H1 (cell line): Measurements from ENCODE around the gene NOLC1. TPM values are rescaled to one million over a fixed set of nuclear protein-coding genes. Genes with fewer than 3 reads are reported as not detected.
A peak's percentile ranks its signal among the peaks of the same experiment; 100 is the strongest.

Experiments used
- CTCF ChIA-PET: fragments of 300-600 bp; sonication (Branson Sonifier 250); formaldehyde crosslinking; loops from one replicate; lab custom pipeline; 2021; ENCODE audit not compliant: partially characterized antibody; lab: Charles Lee
- POLR2A ChIA-PET: fragments of 300-600 bp; sonication (Branson Sonifier 250); formaldehyde crosslinking; loops from one replicate; lab custom pipeline; 2021; ENCODE audit warnings: inconsistent platforms; ENCODE audit not compliant: partially characterized antibody; lab: Charles Lee
- DNase-seq, 2 experiments: peaks; one replicate each; pipeline versions ENCODE4 v3.0.0 to v3.0.0-alpha.2; 2010 to 2022; ENCODE audit warnings: low spot score in 2 of 2, low read depth in 1 of 2, mixed read lengths in 1 of 2
- FAIRE-seq: peaks from 2 replicates; lab custom pipeline; 2011; peaks lifted over from hg19 to GRCh38; lab: Jason Lieb, UNC
- H2AFZ ChIP-seq: 2 replicates; pipeline ENCODE4 v1.8.1; 2012; ENCODE audit warnings: low read length, inconsistent platforms
- H2AK5ac ChIP-seq: 2 replicates; pipeline ENCODE4 v1.6.1; 2013; ENCODE audit warnings: low read depth, low read length
- H2BK120ac ChIP-seq: replicated peaks from 2 replicates; pipeline ENCODE3; 2013; ENCODE audit warnings: low read depth, low read length, inconsistent platforms
- H2BK12ac ChIP-seq: 2 replicates; pipeline ENCODE4 v1.6.1; 2013; ENCODE audit warnings: low read depth, low read length
- H2BK15ac ChIP-seq: 2 replicates; pipeline ENCODE4 v1.6.1; 2013; ENCODE audit warnings: low read length
- H2BK20ac ChIP-seq: 2 replicates; pipeline ENCODE4 v1.6.1; 2013; ENCODE audit warnings: low read length
- H2BK5ac ChIP-seq: 2 replicates; pipeline ENCODE4 v1.6.1; 2013; ENCODE audit warnings: low read depth, low read length
- H3K14ac ChIP-seq: 2 replicates; pipeline ENCODE4 v1.6.1; 2013; ENCODE audit warnings: inconsistent platforms; ENCODE audit not compliant: insufficient read length
- H3K18ac ChIP-seq: 2 replicates; pipeline ENCODE4 v1.6.1; 2013; ENCODE audit warnings: low read length; ENCODE audit errors: extremely low read depth
- H3K23ac ChIP-seq: 2 replicates; pipeline ENCODE4 v1.6.1; 2013; ENCODE audit warnings: inconsistent platforms; ENCODE audit not compliant: insufficient read length
- H3K23me2 ChIP-seq: 2 replicates; pipeline ENCODE4 v1.6.1; 2013; ENCODE audit warnings: low read depth, low read length
- H3K27ac ChIP-seq: 2 replicates; pipeline ENCODE4 v1.6.1; 2011; ENCODE audit warnings: low read depth, low read length, inconsistent platforms
- H3K27me3 ChIP-seq, 4 experiments: replicated peaks in 1 of 4; 1 replicate in 1 of 4; 2 replicates in 3 of 4; pipeline versions ENCODE4 v1.6.1 to v1.8.1; 2011 to 2013; ENCODE audit warnings: low read length in 3 of 4, mild to moderate bottlenecking in 3 of 4, inconsistent platforms in 2 of 4, mixed read lengths in 2 of 4, moderate library complexity in 1 of 4; ENCODE audit not compliant: control insufficient read depth in 3 of 4, insufficient read depth in 3 of 4; ENCODE audit errors: extremely low read depth in 1 of 4
- H3K36me3 ChIP-seq, 4 experiments: 2 replicates each; pipeline versions ENCODE4 v1.6.1 to v1.8.1; 2011 to 2013; ENCODE audit warnings: mild to moderate bottlenecking in 4 of 4, low read length in 3 of 4, moderate library complexity in 2 of 4, control low read depth in 1 of 4, inconsistent platforms in 1 of 4; ENCODE audit not compliant: insufficient read depth in 4 of 4, control insufficient read depth in 2 of 4
- H3K4ac ChIP-seq: replicated peaks from 2 replicates; pipeline ENCODE3; 2013; ENCODE audit warnings: low read length, low read depth, mixed read lengths, inconsistent platforms; ENCODE audit not compliant: insufficient read length
- H3K4me1 ChIP-seq, 4 experiments: replicated peaks in 1 of 4; 1 replicate in 1 of 4; 2 replicates in 3 of 4; pipeline versions ENCODE4 v1.6.1 to v1.8.1; 2011 to 2013; ENCODE audit warnings: low read length in 3 of 4, inconsistent platforms in 2 of 4, mixed read lengths in 1 of 4; ENCODE audit not compliant: insufficient read depth in 4 of 4, control insufficient read depth in 3 of 4
- H3K4me2 ChIP-seq, 2 experiments: 2 replicates each; pipeline versions ENCODE4 v1.6.1 to v1.8.1; 2011 to 2013; ENCODE audit warnings: low read depth in 2 of 2, low read length in 2 of 2, control low read depth in 1 of 2, inconsistent platforms in 1 of 2, mild to moderate bottlenecking in 1 of 2; ENCODE audit not compliant: insufficient read depth in 1 of 2
- H3K4me3 ChIP-seq, 4 experiments: fragments of 200-600, 300-600 bp in 1 of 4; sonication (generic), shearing (Covaris generic), sonication (Bioruptor Twin) in 1 of 4; 2 replicates each; pipeline versions ENCODE4 v1.5.1 to v1.8.1; 2011 to 2016; ENCODE audit warnings: low read length in 4 of 4, low read depth in 3 of 4, control low read depth in 2 of 4, inconsistent platforms in 2 of 4, mild to moderate bottlenecking in 2 of 4, mixed read lengths in 1 of 4, moderate library complexity in 1 of 4; ENCODE audit not compliant: insufficient read depth in 2 of 4; ENCODE audit errors: extremely low read depth in 1 of 4
- H3K56ac ChIP-seq: replicated peaks from 2 replicates; pipeline ENCODE3; 2013; ENCODE audit warnings: low read depth, mild to moderate bottlenecking, mixed read lengths, low read length, inconsistent platforms; ENCODE audit not compliant: insufficient read length
- H3K79me1 ChIP-seq: 2 replicates; pipeline ENCODE4 v1.6.1; 2013; ENCODE audit warnings: low read depth, low read length, control low read depth
- H3K79me2 ChIP-seq, 2 experiments: 2 replicates each; pipeline versions ENCODE4 v1.6.1 to v1.8.1; 2012 to 2013; ENCODE audit warnings: low read length in 2 of 2, mild to moderate bottlenecking in 2 of 2, inconsistent platforms in 1 of 2; ENCODE audit not compliant: insufficient read depth in 2 of 2, control insufficient read depth in 1 of 2
- H3K9ac ChIP-seq, 4 experiments: replicated peaks in 1 of 4; 1 replicate in 1 of 4; 2 replicates in 3 of 4; pipeline versions ENCODE4 v1.6.1 to v1.8.1; 2011 to 2013; ENCODE audit warnings: low read depth in 3 of 4, low read length in 3 of 4, control low read depth in 2 of 4, mild to moderate bottlenecking in 2 of 4, moderate library complexity in 2 of 4, inconsistent platforms in 1 of 4; ENCODE audit errors: extremely low read depth in 1 of 4
- H3K9me3 ChIP-seq, 2 experiments: 2 replicates each; pipeline versions ENCODE4 v1.6.1 to v1.8.1; 2012 to 2013; ENCODE audit warnings: mild to moderate bottlenecking in 2 of 2, moderate library complexity in 2 of 2, control low read depth in 1 of 2, inconsistent platforms in 1 of 2, low read depth in 1 of 2, low read length in 1 of 2, mixed read lengths in 1 of 2; ENCODE audit not compliant: insufficient read depth in 2 of 2
- H4K20me1 ChIP-seq, 2 experiments: replicated peaks in 1 of 2; 2 replicates each; pipeline versions ENCODE3 to v1.8.1; 2011 to 2013; ENCODE audit warnings: inconsistent platforms in 2 of 2, low read length in 2 of 2, mild to moderate bottlenecking in 1 of 2; ENCODE audit not compliant: insufficient read depth in 2 of 2, control insufficient read depth in 1 of 2
- H4K5ac ChIP-seq: 2 replicates; pipeline ENCODE4 v1.6.1; 2013; ENCODE audit warnings: low read length, low read depth, mixed read lengths, inconsistent platforms; ENCODE audit not compliant: insufficient read length
- H4K8ac ChIP-seq: 2 replicates; pipeline ENCODE4 v1.8.0; 2013; ENCODE audit warnings: mild to moderate bottlenecking, moderate library complexity, low read length, inconsistent platforms; ENCODE audit not compliant: insufficient read depth; ENCODE audit errors: extremely low read depth
- H4K91ac ChIP-seq: replicated peaks from 2 replicates; pipeline ENCODE3; 2013; ENCODE audit warnings: low read length, mixed read lengths, inconsistent platforms; ENCODE audit not compliant: insufficient read length
- HDAC6 ChIP-seq: IDR thresholded peaks from one replicate; pipeline ENCODE4 v1.7.1; 2012; ENCODE audit warnings: low read depth, mild to moderate bottlenecking, inconsistent platforms, low read length, moderate library complexity
- JUN ChIP-seq: IDR thresholded peaks from 2 replicates; pipeline ENCODE4 v1.6.1; 2011; ENCODE audit warnings: low read depth, mild to moderate bottlenecking, improper control_type of control experiment, low read length
- SIRT6 ChIP-seq: IDR thresholded peaks from one replicate; pipeline ENCODE4 v1.7.1; 2012; ENCODE audit warnings: low read length, inconsistent platforms
- WGBS, 2 experiments: shearing (Covaris generic) in 1 of 2; methylation state at CpG; one replicate each; pipeline versions ENCODE4 v1.1.6 to v1.1.7; 2013 to 2015; ENCODE audit warnings: low lambda C conversion rate in 2 of 2, mixed read lengths in 2 of 2, inconsistent platforms in 1 of 2, low coverage in 1 of 2, missing lambda C conversion rate in 1 of 2; ENCODE audit not compliant: insufficient replicate concordance in 2 of 2, insufficient coverage in 1 of 2, insufficient read length in 1 of 2; ENCODE audit errors: extremely low coverage in 1 of 2, missing lambda C conversion rate in 1 of 2; 5-methylcytosine and 5-hydroxymethylcytosine counted together
- long read RNA-seq, 2 experiments: library from RNA in 1 of 2; library from capped mRNA in 1 of 2; stranded (forward); transcript quantifications; one replicate each; pipeline ENCODE4 v2.0.0, GENCODE V29; 2021; ENCODE audit warnings: inconsistent platforms in 1 of 2
- polyA minus RNA-seq, 3 experiments: library from RNA; depleted of rRNA, polyadenylated mRNA; stranded (reverse); fragments of >200 nt; gene quantifications; 1 replicate in 2 of 3; 2 replicates in 1 of 3; pipeline ENCODE4 v1.2.3, GENCODE V29; 2011
- polyA plus RNA-seq, 7 experiments: library from polyadenylated mRNA; depleted of rRNA in 3 of 7; stranded (reverse) in 5 of 7; unstranded in 2 of 7; fragments of >200 nt in 5 of 7; fragments of 200-250 nt in 2 of 7; gene quantifications; 1 replicate in 5 of 7; 2 replicates in 1 of 7; 4 replicates in 1 of 7; pipeline versions ENCODE4 v1.2.1 to v1.2.3, GENCODE V29; 2011 to 2013; ENCODE audit warnings: missing spikeins in 2 of 7, mixed read lengths in 2 of 7
- total RNA-seq: library from RNA; stranded (reverse); fragmentation: NEBNext Ultra II Directional; extraction: Animal tissue kit (Norgen Biotek cat#: 25700); gene quantifications from 2 replicates; pipeline ENCODE4 v1.2.1, GENCODE V29; 2021

Gene NOLC1
- total RNA-seq: 191 and 194 TPM in 2 replicates
- polyA plus RNA-seq (2011; rRNA removed): 63.5 and 86.3 TPM in 2 replicates
- polyA plus RNA-seq (2011; cell fraction: cytosol; rRNA removed): 167 TPM
- polyA plus RNA-seq (2011; cell fraction: nucleus; rRNA removed): 72.4 TPM
- 146 to 155 TPM (median 150 TPM) in 4 replicates for polyA plus RNA-seq (2012, experiment 1 of 2)
- 11.2 TPM for polyA plus RNA-seq (2012, experiment 2 of 2)
- polyA plus RNA-seq (2013, experiment 1 of 2): 180 TPM
- 184 TPM for polyA plus RNA-seq (2013, experiment 2 of 2)
- polyA minus RNA-seq (2011; rRNA and poly(A)+ RNA removed): 81.9 and 106 TPM in 2 replicates
- polyA minus RNA-seq (2011; cell fraction: cytosol; rRNA and poly(A)+ RNA removed): 71.8 TPM
- 41.1 TPM for polyA minus RNA-seq (2011; cell fraction: nucleus; rRNA and poly(A)+ RNA removed)
- long read RNA-seq, experiment 1, partial matches to known transcripts: 68 of 173 reads
- long read RNA-seq, experiment 1, other reads (novel, unspliced or antisense): 98 of 173 reads
- long read RNA-seq, experiment 2, transcript NOLC1-202 (13 exons, 3,967 nt): minor isoform, 6 of 173 reads
- long read RNA-seq, experiment 2, transcript NOLC1-207 (13 exons, 2,441 nt): minor isoform, 29 of 173 reads
- long read RNA-seq, experiment 2, transcript NOLC1-209 (13 exons, 3,932 nt): major isoform, 36 of 173 reads
- long read RNA-seq, experiment 2, partial matches to known transcripts: 88 of 173 reads
- long read RNA-seq, experiment 2, other reads (novel, unspliced or antisense): 14 of 173 reads

DNA sequence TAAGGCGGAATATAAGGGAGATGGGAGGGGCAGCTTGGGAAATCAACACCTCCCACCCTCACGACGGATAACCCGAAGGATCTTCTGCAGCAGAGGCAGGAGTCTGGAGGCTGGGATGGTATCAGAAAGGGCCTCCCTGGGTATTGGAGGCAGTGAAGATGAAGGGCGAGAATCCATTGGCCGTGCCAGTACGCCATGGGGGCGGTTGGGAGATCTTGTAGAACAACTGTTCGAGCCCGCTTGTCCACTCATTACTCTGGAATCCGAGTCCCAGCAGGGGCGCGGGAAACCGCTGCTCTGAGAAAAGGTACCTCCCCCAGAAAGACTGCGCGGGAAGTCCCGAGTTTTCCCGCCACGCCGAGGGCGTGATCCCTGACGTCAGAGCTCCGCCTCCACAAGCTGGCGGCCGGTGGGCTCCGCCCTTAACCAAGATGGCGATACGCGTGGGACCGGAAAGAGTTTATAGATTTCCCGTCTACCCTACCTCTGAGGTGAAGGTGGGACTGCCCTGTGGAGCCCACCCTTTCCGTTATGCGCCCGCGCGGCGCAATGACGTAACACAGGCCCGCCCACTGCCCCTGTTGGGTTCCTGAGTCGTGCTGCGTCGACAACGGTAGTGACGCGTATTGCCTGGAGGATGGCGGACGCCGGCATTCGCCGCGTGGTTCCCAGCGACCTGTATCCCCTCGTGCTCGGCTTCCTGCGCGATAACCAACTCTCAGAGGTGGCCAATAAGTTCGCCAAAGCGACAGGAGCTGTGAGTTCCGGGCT lies at the start of gene NOLC1:
TSS of gene NOLC1 (plus strand) at position 616 of the 771 bp plus-strand sequence. CDS start at position 638, 22 bp downstream.
- Histone ChIP-seq H2AK5ac (peak within 1 kb of the TSS; percentile 72), H2BK120ac (peak within 1 kb of the TSS; percentile 26), H3K14ac (peak within 1 kb of the TSS; percentile 20), H3K79me1 (peaks cover 10% of the 10 kb centered on the region), H3K27me3 (no peaks in the 10 kb centered on the region), H4K91ac (peak within 1 kb of the TSS; percentile 90), H4K8ac (peak within 1 kb of the TSS; percentile 99; the same call in 1 of the 2 replicates), H3K9me3 (no peaks in the 10 kb centered on the region), H4K20me1 (peaks cover 6 to 13% of the 10 kb centered on the region in 2 experiments), H3K23me2 (peaks cover 8% of the 10 kb centered on the region), H4K5ac (peak within 1 kb of the TSS; percentile 94), H3K4me3 (peak within 1 kb of the TSS; percentile 70 to 100 (median 94)), H3K79me2 (peaks cover 27 to 47% of the 10 kb centered on the region in 2 experiments), H3K18ac (peak within 1 kb of the TSS; percentile 68), H3K4me1 (peaks cover 0 to 8% (median 4%) of the 10 kb centered on the region in 4 experiments; a peak in 5 of 7 replicates), H2BK12ac (peak within 1 kb of the TSS; percentile 99), H3K36me3 (peaks cover 30 to 50% (median 39%) of the 10 kb centered on the region in 4 experiments), H3K9ac (peak within 1 kb of the TSS; percentile 91 to 100 (median 96)), H2BK15ac (peak within 1 kb of the TSS; percentile 75), H2AFZ (no peak within 1 kb of the TSS; the same call in 1 of the 2 replicates), H3K4me2 (peak within 1 kb of the TSS; percentile 80 to 84), H3K23ac (no peak within 1 kb of the TSS), H3K4ac (peak within 1 kb of the TSS; percentile 87), H3K27ac (peak within 1 kb of the TSS; percentile 97), H3K56ac (peak within 1 kb of the TSS; percentile 85), H2BK5ac (peak within 1 kb of the TSS; percentile 99), H2BK20ac (0 out of 2 replicates have a peak within 1 kb of the TSS, but pooled peaks have one; percentile 86)
- ChIA-PET CTCF (interaction anchor here (1.0 to 1.7 kb wide), 6 partner anchors 11 to 38 kb away, joined by 3 to 7 read pairs (median 4); partner anchors contain the start of gene PPRC1), POLR2A (interaction anchor here (0.6 to 20.0 kb wide), 23 partner anchors 2 to 506 kb away, joined by 3 to 408 read pairs (median 4); partner anchors contain the start of genes FBXL15, GBF1, LDB1 and NFKB2)
- peak; percentile 94 for FAIRE-seq
- WGBS, 2 experiments: 4% methylated on average over 50 of the region's 59 CpGs; no CpG with 5 or more reads in 1 of the 2 experiments
- peak; percentile 99 to 100 for DNase-seq
- TF ChIP-seq HDAC6: no peak
- TF ChIP-seq SIRT6: peak; percentile 63
- TF ChIP-seq JUN: peak; percentile 29; the same call in 1 of the 2 replicates
